GM18873 (cell line): ENCODE results near the gene FMNL3.
"Not testable (repeated sequence)": the region's sequence is repeated elsewhere in the genome, so short reads cannot be mapped to it uniquely, and the experiment has no call there.

ENCODE experiments used
- ATAC-seq: cut with Tn5 transposase; IDR thresholded peaks from one replicate; pipeline ENCODE4 v1.9.1; 2021; ENCODE audit warnings: mild to moderate bottlenecking, moderate library complexity, moderate number of reproducible peaks; ENCODE audit not compliant: unreplicated experiment, low FRiP score

The FMNL3 gene

GRCh38 chr12:49612210-49612609 is 95.0 kb downstream of the FMNL3 start:
- no peak for ATAC-seq

- not testable (repeated sequence) for ATAC-seq
These were observed 96.4 kb downstream of the FMNL3 start for GRCh38 chr12:49610785-49611184.

- ATAC-seq, result no peak
These were observed 97.4 kb downstream of the FMNL3 start for GRCh38 chr12:49609875-49610154.

GRCh38 chr12:49609059-49609874 is 97.9 kb downstream of the FMNL3 start:
- no peak for ATAC-seq

GRCh38 chr12:49605539-49605938 is 101.7 kb downstream of the FMNL3 start, which contains the start of gene FAM186B:
Gene FAM186B, minus strand, starts transcription at chr12:49605639. Its CDS starts 162 bp downstream, at chr12:49605477.
- not testable (repeated sequence) for ATAC-seq

- no peak for ATAC-seq
These were observed 102.3 kb downstream of the FMNL3 start for GRCh38 chr12:49604856-49605255.

GRCh38 chr12:49603721-49604120 is 103.5 kb downstream of the FMNL3 start:
- ATAC-seq, result no peak

GRCh38 chr12:49599961-49600360 is 107.2 kb downstream of the FMNL3 start:
- no peak for ATAC-seq

- ATAC-seq, result no peak
These were observed 108.7 kb downstream of the FMNL3 start for GRCh38 chr12:49598527-49598926.

GRCh38 chr12:49588721-49589516 is 118.3 kb downstream of the FMNL3 start:
- no peak for ATAC-seq

GRCh38 chr12:49588281-49588680 is 118.9 kb downstream of the FMNL3 start:
- ATAC-seq, result no peak

- ATAC-seq, result no peak
These were observed 119.9 kb downstream of the FMNL3 start for GRCh38 chr12:49587174-49587908.
